BJ (cell line): ENCODE measurements around the gene LCN6. TPM values are rescaled to one million over a fixed set of nuclear protein-coding genes. Genes with fewer than 3 reads are reported as not detected.

Source experiments
- CTCF ChIA-PET: fragments of 350-600 bp; formaldehyde crosslinking; extraction: SDS; loops from one replicate; lab custom pipeline; 2021; ENCODE audit warnings: antibody characterized with exemption, inconsistent platforms; lab: Yijun Ruan, JAX
- POLR2A ChIA-PET: fragments of 300-600 bp; sonication (Branson Sonifier 250); formaldehyde crosslinking; extraction: SDS; loops from one replicate; lab custom pipeline; 2021; ENCODE audit warnings: antibody characterized with exemption; lab: Charles Lee
- DNase-seq: peaks from one replicate; pipeline ENCODE4 v3.0.0-alpha.2; 2011; ENCODE audit warnings: low read depth
- H3K27me3 ChIP-seq: 2 replicates; pipeline ENCODE4 v1.6.0; 2011; ENCODE audit warnings: low read length; ENCODE audit not compliant: control insufficient read depth, insufficient read depth
- H3K36me3 ChIP-seq: 2 replicates; pipeline ENCODE4 v1.5.1; 2011; ENCODE audit warnings: low read length; ENCODE audit not compliant: control insufficient read depth, insufficient read depth
- H3K4me3 ChIP-seq: 2 replicates; pipeline ENCODE4 v1.5.1; 2011; ENCODE audit warnings: low read depth, mild to moderate bottlenecking, control low read depth, low read length
- polyA plus RNA-seq: library from polyadenylated mRNA; depleted of rRNA; stranded (reverse); fragments of >200 nt; gene quantifications from 2 replicates; pipeline ENCODE4 v1.2.3, GENCODE V29; 2011
- TF ChIP-seq, protein P1 (sequence below): IDR thresholded peaks from 2 replicates; pipeline ENCODE4 v1.5.1; 2011; ENCODE audit warnings: low read depth, mild to moderate bottlenecking, control low read depth, inconsistent platforms, low read length, moderate library complexity; ENCODE audit not compliant: insufficient read depth

The LCN6 gene
- polyA plus RNA-seq, 1 experiment = not detected

DNA sequence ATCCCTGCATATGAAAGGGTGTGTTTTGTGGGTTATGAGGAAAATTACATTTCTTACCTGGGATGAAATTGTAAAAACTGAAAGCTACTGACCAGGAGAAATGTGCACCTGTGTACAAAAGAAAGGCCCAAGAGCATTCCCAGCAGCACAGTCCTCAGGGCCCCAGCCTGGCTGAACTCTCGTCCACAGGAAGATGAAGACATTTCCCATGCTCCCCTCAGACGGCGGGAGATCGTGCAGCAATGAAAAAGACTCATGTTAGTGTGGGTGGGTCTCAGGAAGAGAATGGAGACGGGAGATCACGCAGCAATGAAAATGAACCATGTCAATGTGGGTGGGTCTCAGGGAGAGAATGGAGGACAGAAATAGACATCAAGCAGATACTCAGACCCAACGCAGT, 28.6 kb upstream of the LCN6 start:
- POLR2A ChIA-PET = no interaction called here
- H3K36me3 ChIP-seq = no peaks in the 10 kb centered on the region
- DNase-seq = no peak
- TF ChIP-seq, protein P1, sequence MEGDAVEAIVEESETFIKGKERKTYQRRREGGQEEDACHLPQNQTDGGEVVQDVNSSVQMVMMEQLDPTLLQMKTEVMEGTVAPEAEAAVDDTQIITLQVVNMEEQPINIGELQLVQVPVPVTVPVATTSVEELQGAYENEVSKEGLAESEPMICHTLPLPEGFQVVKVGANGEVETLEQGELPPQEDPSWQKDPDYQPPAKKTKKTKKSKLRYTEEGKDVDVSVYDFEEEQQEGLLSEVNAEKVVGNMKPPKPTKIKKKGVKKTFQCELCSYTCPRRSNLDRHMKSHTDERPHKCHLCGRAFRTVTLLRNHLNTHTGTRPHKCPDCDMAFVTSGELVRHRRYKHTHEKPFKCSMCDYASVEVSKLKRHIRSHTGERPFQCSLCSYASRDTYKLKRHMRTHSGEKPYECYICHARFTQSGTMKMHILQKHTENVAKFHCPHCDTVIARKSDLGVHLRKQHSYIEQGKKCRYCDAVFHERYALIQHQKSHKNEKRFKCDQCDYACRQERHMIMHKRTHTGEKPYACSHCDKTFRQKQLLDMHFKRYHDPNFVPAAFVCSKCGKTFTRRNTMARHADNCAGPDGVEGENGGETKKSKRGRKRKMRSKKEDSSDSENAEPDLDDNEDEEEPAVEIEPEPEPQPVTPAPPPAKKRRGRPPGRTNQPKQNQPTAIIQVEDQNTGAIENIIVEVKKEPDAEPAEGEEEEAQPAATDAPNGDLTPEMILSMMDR = no peak
- CTCF ChIA-PET = interaction anchor here (1.8 to 4.2 kb wide), 4 partner anchors 7 to 258 kb away, joined by 6 to 24 read pairs (median 14); no protein-coding TSS in a partner anchor
- H3K4me3 ChIP-seq = no peak overlapping the region
- H3K27me3 ChIP-seq = peaks cover 11% of the 10 kb centered on the region

- H3K4me3 ChIP-seq = no peak overlapping the region
- no peaks in the 10 kb centered on the region for H3K36me3 ChIP-seq
- ChIA-PET CTCF (interaction anchor here (1.1 to 1.2 kb wide), 4 partner anchors 9 to 293 kb away, joined by 3 to 5 read pairs (median 4); no protein-coding TSS in a partner anchor), POLR2A (no interaction called here)
- TF ChIP-seq, protein P1 = no peak
- peaks cover 11% of the 10 kb centered on the region for H3K27me3 ChIP-seq
- DNase-seq = no peak
Measured at GRCh38 chr9:136775191-136775590, 26.9 kb upstream of the LCN6 start.

DNA sequence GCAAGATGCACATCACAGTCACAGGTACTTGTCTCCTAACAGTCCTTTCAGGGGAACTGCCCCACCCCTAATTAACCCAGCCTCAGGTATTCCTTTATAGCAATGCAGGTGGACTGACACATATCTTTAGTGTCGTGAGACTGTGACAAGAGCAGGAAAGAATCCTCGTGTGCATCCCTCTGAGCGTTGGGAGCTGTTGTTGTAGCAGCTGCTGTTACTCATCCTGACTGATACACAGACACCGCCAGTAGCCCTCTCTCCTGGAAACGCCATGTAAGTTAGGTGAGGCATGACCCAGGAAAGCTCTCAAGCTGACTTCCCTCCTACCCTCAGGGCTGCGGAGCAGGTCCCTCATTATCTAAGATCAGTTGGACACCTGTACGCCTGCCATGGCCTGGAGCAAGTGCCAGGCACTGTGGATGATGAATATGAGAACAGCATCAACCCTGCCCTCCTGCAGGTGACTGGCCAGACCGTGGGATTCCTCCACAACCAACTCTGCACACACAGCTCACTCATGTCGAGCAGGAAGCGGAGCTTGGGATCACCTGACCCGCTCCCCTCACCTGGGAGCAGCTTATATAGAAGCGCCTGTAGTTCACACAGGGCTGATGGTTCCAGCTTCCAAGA, 26.2 kb upstream of the LCN6 start:
- no peak for DNase-seq
- ChIA-PET POLR2A (no interaction called here), CTCF (interaction anchor here (1.1 to 1.2 kb wide), 4 partner anchors 8 to 294 kb away, joined by 3 to 5 read pairs (median 4); no protein-coding TSS in a partner anchor)

DNA sequence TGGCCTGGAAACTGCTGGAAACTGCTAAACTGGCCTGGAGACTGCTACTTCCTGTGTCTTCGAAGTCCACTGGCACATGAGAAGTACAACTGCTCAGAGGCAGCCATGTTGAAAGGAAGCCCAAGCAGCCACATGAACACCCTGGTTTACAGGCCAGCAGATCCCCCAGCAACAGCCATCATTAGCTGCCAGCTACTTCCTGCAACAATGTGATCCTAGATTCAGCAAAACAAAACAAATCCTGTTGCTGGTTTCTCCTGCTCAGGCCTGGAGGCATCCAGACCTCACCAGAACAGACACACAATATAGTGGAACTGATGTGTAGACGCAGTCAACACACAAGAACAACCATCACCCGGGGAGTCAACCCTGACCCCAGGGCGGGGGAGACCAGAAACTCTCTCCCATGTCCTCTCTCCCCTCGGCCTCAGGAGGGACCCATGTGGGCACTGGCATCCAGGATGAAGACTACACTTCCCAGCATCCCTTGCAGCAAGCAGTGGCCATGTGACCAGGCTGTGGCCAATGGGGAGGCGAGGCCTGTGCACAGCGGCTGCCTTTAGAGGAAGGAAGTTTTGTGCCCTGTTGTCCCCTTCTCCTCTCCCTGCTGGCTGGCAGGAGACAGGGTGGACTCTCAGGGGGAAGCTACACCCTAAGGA, 25.2 kb upstream of the LCN6 start:
- CTCF ChIA-PET = no interaction called here
- no peak overlapping the region for H3K4me3 ChIP-seq
- H3K27me3 ChIP-seq = peaks cover 8% of the 10 kb centered on the region
- H3K36me3 ChIP-seq = no peaks in the 10 kb centered on the region
- POLR2A ChIA-PET = no interaction called here
- TF ChIP-seq, protein P1 = no peak
- no peak for DNase-seq

More for the DNA sequence above, 26.2 kb upstream of the LCN6 start:
- TF ChIP-seq, protein P1 = no peak
- Histone ChIP-seq H3K27me3 (peaks cover 11% of the 10 kb centered on the region), H3K36me3 (no peaks in the 10 kb centered on the region), H3K4me3 (no peak overlapping the region)

DNA sequence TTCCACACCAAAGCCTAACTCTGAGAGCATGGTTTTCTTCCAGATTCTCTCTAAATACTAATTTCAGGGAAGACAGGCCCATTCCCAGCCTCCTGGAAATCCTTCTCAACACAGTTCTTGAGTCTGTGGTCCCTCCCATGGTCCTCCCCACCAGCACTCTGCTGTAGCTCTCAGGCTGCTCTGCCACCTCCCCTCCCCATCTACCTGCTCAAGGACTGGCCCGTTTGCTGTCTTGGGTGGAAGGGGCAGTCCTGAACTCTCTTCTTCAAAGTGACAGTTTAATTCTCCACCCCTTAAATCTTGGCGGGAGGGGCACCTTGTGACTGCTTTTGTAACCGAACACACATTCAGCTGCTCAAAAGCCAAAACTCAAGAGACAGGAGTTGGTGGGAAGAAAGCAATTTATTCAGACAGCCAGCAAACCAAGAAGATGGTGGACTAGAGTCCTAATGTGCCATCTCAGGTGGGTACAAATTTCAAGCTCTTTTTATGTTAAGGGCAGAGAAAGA, 23.6 kb upstream of the LCN6 start:
- no peak for DNase-seq
- POLR2A ChIA-PET = no interaction called here
- TF ChIP-seq, protein P1 = no peak

More for the DNA sequence above, 23.6 kb upstream of the LCN6 start:
- Histone ChIP-seq H3K27me3 (peaks cover 5% of the 10 kb centered on the region), H3K4me3 (no peak overlapping the region), H3K36me3 (no peaks in the 10 kb centered on the region)
- CTCF ChIA-PET = interaction anchor here (0.6 to 2.3 kb wide), 2 partner anchors 10 to 257 kb away, joined by 3 to 10 read pairs; no protein-coding TSS in a partner anchor
